Muscle of leg (tissue), 11 donors: ENCODE measurements around the gene OSBPL3. TPM values are rescaled to one million over a fixed set of nuclear protein-coding genes. Genes with fewer than 3 reads are reported as not detected.

Source experiments
- DNase-seq: peaks from one replicate; pipeline ENCODE4 v3.0.0; 2013
- H3K27ac ChIP-seq: one replicate; pipeline ENCODE4 v1.5.1; 2013; ENCODE audit warnings: mild to moderate bottlenecking, low read length, control low read depth
- H3K27me3 ChIP-seq: one replicate; pipeline ENCODE4 v1.6.1; 2013; ENCODE audit warnings: low read length; ENCODE audit not compliant: control insufficient read depth, insufficient read depth
- H3K36me3 ChIP-seq: one replicate; pipeline ENCODE4 v1.6.1; 2013; ENCODE audit warnings: low read length; ENCODE audit not compliant: control insufficient read depth, insufficient read depth
- H3K4me1 ChIP-seq: one replicate; pipeline ENCODE4 v1.6.1; 2013; ENCODE audit warnings: low read length; ENCODE audit not compliant: control insufficient read depth, insufficient read depth
- H3K4me3 ChIP-seq: one replicate; pipeline ENCODE4 v1.5.1; 2013; ENCODE audit warnings: low read length, control low read depth
- H3K9me3 ChIP-seq: replicated peaks from 2 replicates; pipeline ENCODE4 v1.6.1; 2013; ENCODE audit warnings: low read depth, low read length; ENCODE audit not compliant: control insufficient read depth
- WGBS: methylation state at CpG from one replicate; pipeline ENCODE4 v1.1.5; 2013; ENCODE audit warnings: missing lambda C conversion rate; ENCODE audit not compliant: insufficient coverage; 5-methylcytosine and 5-hydroxymethylcytosine counted together
- polyA plus RNA-seq, 8 donors: library from polyadenylated mRNA; unstranded; fragments of 120-200 nt; gene quantifications; one replicate each; pipeline versions ENCODE4 v1.2.1 to v1.2.3, GENCODE V29; 2013; ENCODE audit warnings: inconsistent platforms in 1 of 8, low replicate concordance in 1 of 8; ENCODE audit not compliant: insufficient read length in 8 of 8, insufficient read depth in 1 of 8
- total RNA-seq: library from RNA; stranded (reverse); fragments of 120-200 nt; gene quantifications from one replicate; pipeline ENCODE4 v1.2.4, GENCODE V29; 2013

The OSBPL3 gene
- total and polyA plus RNA-seq, 9 donors, result 2.4 to 5.1 (median 3.7) TPM

DNA sequence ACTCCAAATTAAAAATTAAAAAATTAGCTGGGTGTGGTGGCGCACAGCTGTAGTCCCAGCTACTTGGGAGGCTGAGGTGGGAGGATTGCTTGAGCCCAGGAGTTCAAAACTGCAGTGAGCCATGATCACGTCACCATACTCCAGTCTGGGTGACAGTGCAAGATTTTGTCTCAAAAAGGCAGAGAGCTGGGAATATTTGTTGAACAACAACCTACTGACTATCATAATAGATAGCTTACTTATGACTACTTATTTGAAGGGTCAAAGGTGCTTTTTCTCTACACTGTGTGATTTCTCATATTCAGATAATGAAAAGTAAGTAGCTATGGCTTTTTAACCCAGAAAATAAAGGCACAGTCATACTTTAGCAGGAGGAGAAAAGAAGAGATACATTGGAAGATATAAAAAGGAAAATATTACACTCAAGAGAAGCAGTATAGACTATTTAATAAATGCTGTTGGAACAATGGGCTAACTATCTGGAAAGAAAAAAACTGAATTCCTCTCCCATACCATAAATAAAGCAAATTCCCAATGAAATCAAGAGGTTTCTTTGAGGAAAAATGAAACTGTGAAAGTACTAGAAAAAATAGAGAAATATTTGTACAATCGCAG is 229.4 kb downstream of the OSBPL3 start:
- H3K27me3 ChIP-seq, result no peaks in the 10 kb centered on the region
- H3K4me1 ChIP-seq, result no peaks in the 10 kb centered on the region
- no peak overlapping the region for H3K27ac ChIP-seq
- DNase-seq, result no peak
- 100% methylated on average over 1 of the region's 3 CpGs for WGBS
- H3K4me3 ChIP-seq, result no peak overlapping the region
- H3K36me3 ChIP-seq, result no peaks in the 10 kb centered on the region
- H3K9me3 ChIP-seq, result no peaks in the 10 kb centered on the region

DNA sequence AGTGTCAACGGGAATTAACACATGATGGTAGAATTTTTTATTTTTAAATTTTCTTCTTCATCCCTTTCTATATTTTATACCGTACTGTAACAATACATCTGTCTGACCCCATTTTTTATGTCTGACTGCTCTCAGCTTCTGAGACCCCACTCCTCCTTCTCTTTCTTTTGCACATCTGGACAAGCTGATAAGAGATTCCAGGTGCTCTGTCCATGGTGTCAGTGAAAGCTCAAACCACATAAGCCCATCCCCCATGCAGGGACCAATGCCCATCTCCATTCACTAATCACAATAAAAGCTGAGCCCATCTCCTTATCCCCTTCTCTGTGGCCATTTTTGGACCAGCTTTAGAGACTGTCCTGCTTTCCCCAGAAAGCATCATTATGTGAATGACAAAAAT is 231.5 kb downstream of the OSBPL3 start:
- 100% methylated on average over 1 of the region's 2 CpGs for WGBS
- no peaks in the 10 kb centered on the region for H3K27me3 ChIP-seq
- H3K4me3 ChIP-seq, result no peak overlapping the region
- no peaks in the 10 kb centered on the region for H3K4me1 ChIP-seq
- no peaks in the 10 kb centered on the region for H3K36me3 ChIP-seq
- no peak for DNase-seq
- H3K9me3 ChIP-seq, result no peaks in the 10 kb centered on the region
- no peak overlapping the region for H3K27ac ChIP-seq

Other genes starting within 250 kb of the OSBPL3 start
- 6.9 TPM for gene GSDME, start 222.7 kb downstream of the OSBPL3 start, total RNA-seq
- gene GSDME, start 222.7 kb downstream of the OSBPL3 start, polyA plus RNA-seq, result 10 to 100 TPM in 3 of 8 donors, 1 to 10 TPM in 5; 5.1 to 12.4 (median 8.3) TPM
- gene CYCS, start 145.1 kb upstream of the OSBPL3 start, total RNA-seq, result 89.7 TPM
- gene CYCS, start 145.1 kb upstream of the OSBPL3 start, polyA plus RNA-seq, result 100 to 1,000 TPM; 104 to 156 (median 149) TPM
- gene NPVF, start 248.3 kb upstream of the OSBPL3 start, total RNA-seq, result not detected
- gene NPVF, start 248.3 kb upstream of the OSBPL3 start, polyA plus RNA-seq, result not detected